ENCODE measurements around the gene OSER1. TPM values are rescaled to one million over a fixed set of nuclear protein-coding genes. Genes with fewer than 3 reads are reported as not detected.
"Not testable (repeated sequence)": the region's sequence is repeated elsewhere in the genome, so short reads cannot be mapped to it uniquely, and the experiment has no call there.

Gene OSER1
- total RNA-seq, 1 experiment from 2014 or later = 34.8 TPM

DNA sequence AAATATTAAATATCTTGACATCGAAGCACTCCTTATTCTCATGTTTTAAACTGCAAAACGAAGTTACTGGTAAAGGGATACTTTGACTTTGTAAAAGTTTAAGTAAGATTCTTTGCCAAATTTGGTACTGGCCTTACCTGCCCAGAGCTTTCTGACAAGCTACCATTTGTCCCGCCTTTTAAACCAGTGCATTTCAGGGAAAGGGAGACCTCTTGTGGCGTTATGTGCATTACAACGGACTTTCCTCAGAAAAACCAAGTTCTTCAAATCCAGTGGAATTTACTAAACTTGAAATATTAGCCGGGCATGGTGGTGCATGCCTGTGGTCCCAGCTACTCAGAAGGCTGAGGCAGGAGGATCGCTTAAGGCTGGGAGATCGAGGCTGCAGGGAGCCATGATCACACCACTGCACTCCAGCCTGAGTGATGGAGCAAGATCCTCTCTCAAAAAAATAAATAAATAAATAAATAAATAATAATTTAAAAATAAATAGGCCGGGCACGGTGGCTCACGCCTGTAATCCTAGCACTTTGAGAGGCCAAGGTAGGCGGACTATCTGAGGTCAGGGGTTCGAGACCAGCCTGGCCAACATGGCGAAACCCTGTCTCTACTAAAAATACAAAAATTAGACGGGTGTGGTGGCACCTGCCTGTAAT is 20.2 kb downstream of the OSER1 start:
- TF ChIP-seq, protein P1, sequence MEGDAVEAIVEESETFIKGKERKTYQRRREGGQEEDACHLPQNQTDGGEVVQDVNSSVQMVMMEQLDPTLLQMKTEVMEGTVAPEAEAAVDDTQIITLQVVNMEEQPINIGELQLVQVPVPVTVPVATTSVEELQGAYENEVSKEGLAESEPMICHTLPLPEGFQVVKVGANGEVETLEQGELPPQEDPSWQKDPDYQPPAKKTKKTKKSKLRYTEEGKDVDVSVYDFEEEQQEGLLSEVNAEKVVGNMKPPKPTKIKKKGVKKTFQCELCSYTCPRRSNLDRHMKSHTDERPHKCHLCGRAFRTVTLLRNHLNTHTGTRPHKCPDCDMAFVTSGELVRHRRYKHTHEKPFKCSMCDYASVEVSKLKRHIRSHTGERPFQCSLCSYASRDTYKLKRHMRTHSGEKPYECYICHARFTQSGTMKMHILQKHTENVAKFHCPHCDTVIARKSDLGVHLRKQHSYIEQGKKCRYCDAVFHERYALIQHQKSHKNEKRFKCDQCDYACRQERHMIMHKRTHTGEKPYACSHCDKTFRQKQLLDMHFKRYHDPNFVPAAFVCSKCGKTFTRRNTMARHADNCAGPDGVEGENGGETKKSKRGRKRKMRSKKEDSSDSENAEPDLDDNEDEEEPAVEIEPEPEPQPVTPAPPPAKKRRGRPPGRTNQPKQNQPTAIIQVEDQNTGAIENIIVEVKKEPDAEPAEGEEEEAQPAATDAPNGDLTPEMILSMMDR (conservative IDR thresholded peaks at IDR 0.05; ENCODE audit: low read depth, low read length) = peak; percentile 89
- CTCF ChIA-PET = interaction anchor here (0.5 to 4.2 kb wide), 9 partner anchors 11 to 561 kb away, joined by 3 to 85 read pairs (median 9); no protein-coding TSS in a partner anchor
- DNase-seq (peak; percentile 98), ATAC-seq (peak; percentile 52)
- H2AFZ ChIP-seq (ENCODE audit: low read length) = peak overlapping the region; percentile 58
- H3K27ac ChIP-seq (ENCODE audit: low read length); H3K9me3 ChIP-seq (ENCODE audit: low read length); BruUV-seq (replicated peaks); H3F3A ChIP-seq (ENCODE audit: low read length, unreplicated experiment); H3K4me3 ChIP-seq (ENCODE audit: low read length); H3K36me3 ChIP-seq (ENCODE audit: low read depth, low read length); H3K27me3 ChIP-seq (ENCODE audit: low read length); H3K9me2 ChIP-seq (replicated peaks; ENCODE audit: low read length); H4K20me1 ChIP-seq (ENCODE audit: low read length); H3K9ac ChIP-seq (ENCODE audit: low read length); POLR2A ChIA-PET (ENCODE audit: unreplicated experiment): not testable (repeated sequence)
- peaks cover 17% of the 10 kb centered on the region for H3K79me2 ChIP-seq (ENCODE audit: low read length)
- intact Hi-C loops (cut with micrococcal nuclease) = loop anchor here (1.0 kb wide), 2 partner anchors 24 to 74 kb away; no protein-coding TSS in a partner anchor
- H3K4me2 ChIP-seq (ENCODE audit: low read length) = peak overlapping the region; percentile 15; the same call in 1 of the 2 replicates
- peaks cover 38% of the 10 kb centered on the region for H3K4me1 ChIP-seq (ENCODE audit: insufficient read depth, low read length)

DNA sequence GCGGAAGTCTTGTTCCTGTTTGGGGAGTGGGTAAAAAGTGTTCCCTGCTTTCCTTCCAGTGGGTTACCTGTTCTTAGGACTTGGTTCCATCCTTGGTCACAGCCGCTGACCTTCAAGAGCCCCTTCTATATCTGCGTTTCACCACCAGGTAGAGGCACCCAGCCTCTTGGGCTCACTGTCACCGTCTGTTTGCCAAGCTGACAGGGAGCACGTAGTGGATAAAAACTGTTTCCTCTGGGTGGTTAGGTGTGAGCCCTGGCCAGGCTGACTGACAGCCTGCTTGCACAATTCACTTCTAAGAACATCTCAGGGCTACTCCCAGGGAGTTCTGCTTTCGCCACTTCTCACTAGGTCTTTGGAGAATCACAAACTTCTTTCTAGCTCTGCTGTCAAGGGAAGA is 21.8 kb downstream of the OSER1 start:
- H3K9me3 ChIP-seq (ENCODE audit: low read length) = no peaks in the 10 kb centered on the region
- no peak for ATAC-seq
- no peaks in the 10 kb centered on the region for H3K9me2 ChIP-seq (replicated peaks; ENCODE audit: low read length)
- no peak overlapping the region for H3K9ac ChIP-seq (ENCODE audit: low read length)
- peak overlapping the region; percentile 28; the same call in 1 of the 2 replicates for H2AFZ ChIP-seq (ENCODE audit: low read length)
- ChIA-PET CTCF (interaction anchor here (1.5 to 4.2 kb wide), 2 partner anchors 22 to 72 kb away, joined by 10 to 85 read pairs; no protein-coding TSS in a partner anchor), POLR2A (ENCODE audit: unreplicated experiment) (interaction anchor here (0.8 to 1.5 kb wide), 2 partner anchors 17 to 23 kb away, joined by 3 to 8 read pairs; no protein-coding TSS in a partner anchor)
- TF ChIP-seq, protein P1 (conservative IDR thresholded peaks at IDR 0.05; ENCODE audit: low read depth, low read length) = no peak
- TF ChIP-seq EZH2 (IDR thresholded peaks at IDR 0.05; ENCODE audit: low read length, unreplicated experiment) (no peak), EZH2phosphoT487 (IDR thresholded peaks at IDR 0.05; ENCODE audit: borderline replicate concordance, low read length) (no peak)
- H3F3A ChIP-seq (ENCODE audit: low read length, unreplicated experiment) = no peaks in the 10 kb centered on the region
- peaks cover 41% of the 10 kb centered on the region for H3K4me1 ChIP-seq (ENCODE audit: insufficient read depth, low read length)
- no peak overlapping the region for H3K4me2 ChIP-seq (ENCODE audit: low read length)
- no peaks in the 10 kb centered on the region for H4K20me1 ChIP-seq (ENCODE audit: low read length)
- peak overlapping the region; percentile 78 for H3K27ac ChIP-seq (ENCODE audit: low read length)
- peak; percentile 31 for DNase-seq
- H3K27me3 ChIP-seq (ENCODE audit: low read length) = no peaks in the 10 kb centered on the region
- intact Hi-C loops (cut with micrococcal nuclease) = no loop called here
- H3K36me3 ChIP-seq (ENCODE audit: low read depth, low read length) = no peaks in the 10 kb centered on the region
- no TSS peak for BruUV-seq (replicated peaks)
- H3K79me2 ChIP-seq (ENCODE audit: low read length) = peaks cover 29% of the 10 kb centered on the region
- H3K4me3 ChIP-seq (ENCODE audit: low read length) = no peak overlapping the region
